Endometrial microvascular endothelial cells (primary cell): ENCODE measurements around the gene HNMT. TPM values are rescaled to one million over a fixed set of nuclear protein-coding genes. Genes with fewer than 3 reads are reported as not detected.
"Not testable (repeated sequence)": the region's sequence is repeated elsewhere in the genome, so short reads cannot be mapped to it uniquely, and the experiment has no call there.

ENCODE experiments used
- in situ Hi-C: cut with HindIII; loops from 2 replicates; pipeline ENCODE4 v1.10.0; 2017; ENCODE audit warnings: low sequenced_read_pairs, low pct_unique_long_range_greater_than_20kb; ENCODE audit errors: inconsistent ontology term
- total RNA-seq: library from RNA; depleted of rRNA; stranded (reverse); fragments of >200 nt; gene quantifications from one replicate; pipeline ENCODE4 v1.2.3, GENCODE V29; 2015; ENCODE audit errors: inconsistent ontology term

Gene HNMT
- 4.6 TPM for total RNA-seq

DNA sequence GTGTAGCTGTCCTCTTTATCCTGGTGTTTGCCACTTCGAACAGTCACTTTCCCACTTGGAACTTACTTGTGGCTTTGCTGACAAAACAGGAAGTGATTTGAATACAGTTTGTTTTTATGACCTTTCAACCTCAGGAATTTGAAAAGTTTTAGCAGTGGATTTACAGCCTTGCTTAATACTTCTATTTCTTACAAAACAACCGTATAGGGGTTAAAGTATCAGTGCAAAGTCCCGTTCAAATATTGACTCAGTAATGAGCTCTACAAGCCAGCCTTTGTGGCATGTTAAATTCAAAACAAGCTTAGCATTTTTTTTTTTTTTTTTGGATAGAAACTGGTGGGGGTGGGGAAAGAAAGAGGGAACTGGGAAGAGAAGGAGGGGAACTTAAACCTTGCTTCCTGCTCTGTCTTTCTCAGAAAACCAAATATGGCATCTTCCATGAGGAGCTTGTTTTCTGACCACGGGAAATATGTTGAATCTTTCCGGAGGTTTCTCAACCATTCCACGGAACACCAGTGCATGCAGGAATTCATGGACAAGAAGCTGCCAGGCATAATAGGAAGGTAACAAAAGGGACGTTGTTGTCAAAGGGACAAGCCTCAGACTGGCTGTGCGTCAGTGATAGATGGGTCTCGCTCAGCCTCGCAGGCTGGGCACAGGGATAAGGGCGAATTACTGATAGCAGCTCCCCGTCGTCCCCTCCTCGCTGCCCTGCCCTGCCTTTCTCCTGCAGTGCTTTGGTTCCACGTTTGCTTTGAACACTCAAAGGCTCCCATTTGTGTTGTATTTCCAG is at the start of gene HNMT:
TSS of gene HNMT (plus strand) at position 408 of the 793 bp plus-strand sequence. CDS start at position 427, 19 bp downstream.
- in situ Hi-C loops, result no loop called here

DNA sequence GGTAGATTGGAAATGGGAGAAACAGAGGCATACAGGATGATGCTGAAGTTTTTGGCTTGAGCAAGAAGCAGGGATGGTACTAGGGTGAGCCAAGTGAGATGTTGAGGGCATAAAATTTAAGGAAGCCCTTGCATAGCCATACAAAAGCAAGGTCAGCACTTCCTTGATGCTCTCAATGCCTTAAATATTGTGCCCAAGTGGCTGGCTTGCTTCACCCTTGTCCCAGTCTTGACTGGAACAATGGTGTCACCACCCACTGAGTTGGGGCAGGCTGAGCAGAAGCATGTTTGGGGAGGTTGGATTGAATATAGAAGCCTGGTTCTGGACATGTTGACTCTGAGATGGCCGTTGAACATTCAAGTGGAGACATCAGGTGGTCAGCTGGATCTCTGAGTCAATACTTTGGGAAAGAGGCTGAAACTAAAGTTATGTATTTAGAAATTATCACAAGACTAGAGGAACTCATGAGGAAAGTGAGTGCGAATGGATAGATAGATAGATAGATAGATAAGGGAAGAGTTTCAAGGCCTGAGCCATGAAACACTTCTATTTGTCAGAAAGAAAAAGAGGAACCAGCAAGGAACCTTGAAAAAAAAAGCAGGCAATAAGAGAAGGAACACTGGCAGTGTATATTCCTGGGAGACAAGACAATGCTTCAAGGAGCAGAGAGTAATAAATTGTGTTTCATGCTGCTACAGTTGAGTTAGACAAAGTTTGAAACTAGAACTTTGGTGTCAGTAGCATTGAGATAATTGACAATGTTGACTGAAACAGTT is 43.0 kb upstream of the HNMT start:
- in situ Hi-C loops, result no loop called here

DNA sequence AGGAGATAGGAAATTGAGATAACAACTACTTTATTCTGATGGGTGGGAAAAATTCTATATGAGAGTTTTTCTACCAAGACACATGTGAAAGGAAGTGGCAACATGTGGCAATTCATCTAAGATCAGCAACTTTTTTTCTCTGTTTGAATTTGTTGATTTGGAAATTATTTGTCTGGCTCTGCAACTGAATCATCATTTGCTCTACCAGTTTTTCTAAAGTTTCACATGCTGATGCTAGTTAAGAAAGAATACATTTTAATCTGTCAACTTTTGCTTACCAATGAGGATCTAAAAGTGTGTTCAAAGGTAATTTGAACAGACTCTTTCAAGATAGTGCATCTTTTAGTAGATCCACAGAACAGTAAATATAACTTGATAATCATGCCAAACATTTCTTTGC is 42.1 kb upstream of the HNMT start:
- in situ Hi-C loops, result not testable (repeated sequence)

DNA sequence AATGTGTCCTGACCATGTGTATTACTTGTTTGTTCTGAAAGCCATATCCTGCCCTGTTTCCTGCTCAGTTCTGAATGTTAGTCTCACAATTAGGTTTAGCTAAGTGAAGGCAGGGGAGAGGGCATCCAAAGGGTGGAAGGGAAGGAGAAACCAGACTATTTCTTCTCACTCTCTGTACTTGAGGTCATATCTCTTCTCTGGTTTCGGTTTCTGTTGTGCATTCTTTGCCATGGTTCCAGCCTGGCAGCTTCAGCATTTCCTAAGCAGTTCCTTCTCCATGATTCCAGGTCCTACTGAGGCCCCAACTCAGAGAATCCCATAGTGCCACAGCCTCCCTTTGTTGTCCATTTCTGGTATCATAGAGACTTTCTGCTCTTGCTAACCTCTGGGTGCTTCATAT is 40.3 kb upstream of the HNMT start:
- in situ Hi-C loops, result no loop called here

DNA sequence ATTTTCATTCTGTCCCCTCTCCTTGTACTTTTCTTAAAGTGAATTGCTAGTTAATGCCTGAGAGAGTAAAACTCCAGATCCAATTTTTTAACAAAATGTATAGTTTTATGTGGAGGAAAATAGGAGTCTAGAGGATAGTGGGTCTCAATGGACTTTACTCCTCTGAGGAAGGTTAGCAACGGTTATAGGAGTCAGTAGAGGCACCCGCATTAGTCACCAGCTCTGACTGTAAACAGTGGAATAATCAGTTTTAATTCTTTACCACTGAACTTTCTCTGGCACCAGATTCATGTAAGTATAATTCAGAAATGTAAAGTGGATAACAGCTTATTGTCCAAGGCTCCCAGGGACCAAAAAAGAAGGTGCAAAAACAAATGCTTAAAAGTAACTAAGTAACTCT is 38.7 kb upstream of the HNMT start:
- in situ Hi-C loops, result no loop called here

DNA sequence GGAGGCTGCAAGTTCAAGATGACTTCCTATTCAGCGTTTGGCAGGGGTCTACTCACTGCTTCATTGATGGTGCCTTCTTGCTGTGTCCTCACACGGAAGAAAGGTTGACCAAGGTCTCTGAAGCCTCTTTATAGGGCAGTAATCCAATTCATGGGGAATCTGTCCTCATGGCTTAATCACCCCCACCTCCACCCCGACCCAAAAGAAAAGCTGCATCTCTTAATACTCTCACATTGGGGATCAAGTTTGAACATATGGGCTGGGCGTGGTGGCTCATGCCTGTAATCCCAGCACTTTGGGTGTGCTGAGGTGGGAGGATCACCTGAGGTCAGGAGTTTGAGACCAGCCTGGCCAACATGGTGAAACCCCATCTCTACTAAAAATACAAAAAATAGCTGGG is 36.4 kb upstream of the HNMT start:
- in situ Hi-C loops, result no loop called here

DNA sequence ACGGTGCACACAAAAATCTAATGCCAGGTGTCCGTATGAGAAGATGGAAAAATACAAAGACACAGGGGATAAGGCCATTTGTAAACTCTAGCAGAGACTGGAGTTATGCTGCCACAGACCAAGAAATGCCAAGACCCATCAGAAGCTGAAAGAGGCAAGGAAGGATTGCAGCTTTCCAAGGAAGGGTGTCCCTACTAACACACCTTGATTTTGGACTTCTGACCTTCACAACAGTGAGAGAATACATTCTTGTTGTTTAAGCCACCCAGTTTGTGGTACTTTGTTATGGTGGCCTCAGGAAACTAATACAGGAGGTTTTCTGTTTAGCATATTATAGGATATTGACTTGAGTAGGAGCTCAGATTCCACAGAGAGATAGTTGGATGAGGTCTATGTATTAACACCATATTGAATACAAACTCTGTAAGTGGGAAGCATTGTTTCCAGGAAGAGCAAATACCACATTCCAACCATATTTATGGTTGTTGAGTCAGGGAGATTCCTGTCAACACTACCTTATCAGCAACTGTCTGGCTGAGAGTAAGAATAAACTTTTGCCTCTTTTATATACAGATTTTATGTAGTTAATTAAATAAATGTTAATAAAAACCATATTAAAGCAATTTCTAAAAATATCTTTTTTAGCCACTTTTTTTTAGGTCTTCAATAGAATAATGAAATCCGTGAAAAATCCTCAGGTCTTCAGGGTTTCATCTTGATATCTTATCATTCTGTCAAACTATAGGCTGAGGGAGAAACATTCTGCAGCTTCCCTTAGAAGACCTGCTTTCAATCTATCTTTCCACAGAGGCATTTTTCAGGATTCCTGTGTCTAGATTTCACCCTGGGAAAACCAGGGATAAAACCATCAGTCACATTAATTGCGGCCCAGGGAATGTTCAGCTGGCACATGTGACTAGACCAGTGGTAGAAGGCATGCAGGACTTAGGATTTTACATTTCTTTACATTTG is 35.4 kb upstream of the HNMT start:
- in situ Hi-C loops, result no loop called here

DNA sequence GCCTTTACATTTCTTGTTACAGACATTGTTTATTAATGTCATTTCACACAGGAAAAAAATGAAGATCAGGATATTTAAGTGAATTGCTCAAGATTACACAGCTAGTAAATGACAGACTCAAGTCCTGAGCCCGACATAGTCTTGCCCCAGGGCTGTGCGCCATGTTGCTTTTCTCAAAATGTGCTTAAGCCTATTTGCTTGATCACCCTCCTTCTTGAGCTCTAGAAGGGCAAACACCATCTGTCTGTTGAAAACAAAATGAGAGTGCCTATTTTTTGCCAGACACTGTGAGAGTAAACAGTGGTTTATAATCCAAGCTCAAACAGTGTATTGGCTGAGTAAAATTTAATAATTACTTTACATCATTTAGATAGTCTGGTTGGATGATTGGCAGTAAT is 34.8 kb upstream of the HNMT start:
- in situ Hi-C loops, result no loop called here

DNA sequence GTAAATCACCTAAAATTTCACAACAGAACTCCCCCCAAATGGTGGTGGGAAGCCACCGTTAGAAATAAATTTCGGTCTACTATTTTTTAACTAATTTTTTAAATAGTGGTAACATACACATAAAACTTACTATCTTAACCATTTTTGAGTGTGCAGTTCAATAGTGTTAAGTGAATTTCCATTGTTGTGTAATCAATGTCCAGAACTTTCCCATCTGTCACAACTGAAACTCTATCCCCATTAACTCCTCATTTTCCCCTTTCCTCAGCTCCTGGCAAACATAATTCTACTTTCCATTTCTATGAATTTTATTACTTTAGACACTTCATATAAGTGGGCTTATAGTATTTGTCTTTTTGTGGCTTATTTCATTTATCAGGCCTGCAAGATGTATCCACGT is 34.1 kb upstream of the HNMT start:
- in situ Hi-C loops, result no loop called here

DNA sequence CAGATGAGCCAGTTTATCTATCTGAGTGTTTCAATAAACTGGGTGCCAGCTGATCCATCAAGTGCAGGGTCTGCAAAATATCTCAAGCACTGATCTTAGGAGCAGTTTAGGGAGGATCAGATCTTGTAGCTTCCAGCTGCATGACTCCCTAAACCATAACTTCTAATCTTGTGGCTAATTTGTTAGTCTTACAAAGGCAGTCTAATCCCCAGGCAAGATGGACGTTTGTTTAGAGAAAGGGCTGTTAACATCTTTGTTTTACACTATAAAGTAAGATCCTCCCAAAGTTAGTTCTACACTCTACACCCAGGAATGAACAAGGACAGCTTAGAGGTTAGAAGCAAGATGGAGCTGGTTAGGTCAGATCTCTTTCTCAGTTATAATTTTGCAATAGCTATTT is 28.7 kb upstream of the HNMT start:
- in situ Hi-C loops, result no loop called here

DNA sequence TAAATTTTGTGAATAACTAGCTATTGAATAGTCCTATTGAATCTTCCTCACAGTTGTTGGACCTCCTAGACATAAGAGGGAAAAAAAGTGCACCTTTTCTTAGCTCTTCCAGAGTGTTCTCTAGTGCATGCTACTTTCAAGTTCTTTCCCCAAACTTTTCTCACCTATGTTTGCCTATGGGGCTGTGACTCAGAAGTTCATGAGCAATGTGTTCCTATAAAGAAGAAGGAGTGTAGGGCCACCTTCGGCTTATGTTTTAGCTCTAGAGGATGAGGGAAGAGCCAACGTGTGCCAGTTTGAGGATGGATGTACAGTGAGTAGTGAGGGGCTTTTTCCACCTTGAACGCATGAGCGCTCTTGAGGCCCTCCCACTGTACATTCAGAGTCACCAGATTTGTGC is 27.0 kb upstream of the HNMT start:
- in situ Hi-C loops, result no loop called here

DNA sequence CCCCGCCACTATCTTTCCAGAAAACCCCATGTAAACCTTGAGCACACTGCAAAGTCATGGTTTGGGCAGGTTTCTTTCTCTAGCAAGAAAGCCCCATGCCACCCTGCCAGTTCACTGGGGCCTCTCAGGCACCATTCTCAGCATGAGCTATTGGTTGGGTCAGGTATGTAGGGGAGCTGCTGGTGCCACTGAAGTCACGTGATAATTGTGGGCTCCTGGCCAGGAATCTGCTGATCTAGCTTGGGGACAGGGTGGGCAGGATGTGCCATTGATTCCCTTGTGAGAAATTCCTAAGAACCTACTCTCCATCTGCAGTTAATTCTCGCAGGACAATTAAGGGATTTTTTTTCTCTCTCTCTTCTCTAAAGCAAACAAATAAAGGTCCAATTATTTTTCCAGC is 26.5 kb upstream of the HNMT start:
- in situ Hi-C loops, result no loop called here

DNA sequence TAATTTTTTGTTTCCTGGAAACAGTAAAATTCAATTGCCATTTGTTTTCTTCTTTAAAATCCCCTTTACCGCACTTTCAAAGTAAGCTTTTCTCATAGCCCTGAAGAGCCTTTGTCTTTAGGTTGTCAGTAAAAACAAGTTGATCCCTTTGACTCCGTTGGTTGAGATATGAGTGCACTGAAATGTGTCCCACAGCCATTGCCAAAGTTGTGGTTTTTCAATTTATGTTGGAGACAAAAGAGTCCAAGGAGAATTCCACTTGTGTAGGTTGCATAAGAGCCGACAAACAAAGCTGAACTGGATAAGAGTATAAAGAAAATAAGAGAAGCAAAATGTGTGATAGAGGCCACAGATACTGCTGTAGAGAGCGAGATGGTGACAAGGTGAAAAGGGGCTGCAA is 26.1 kb upstream of the HNMT start:
- in situ Hi-C loops, result no loop called here

DNA sequence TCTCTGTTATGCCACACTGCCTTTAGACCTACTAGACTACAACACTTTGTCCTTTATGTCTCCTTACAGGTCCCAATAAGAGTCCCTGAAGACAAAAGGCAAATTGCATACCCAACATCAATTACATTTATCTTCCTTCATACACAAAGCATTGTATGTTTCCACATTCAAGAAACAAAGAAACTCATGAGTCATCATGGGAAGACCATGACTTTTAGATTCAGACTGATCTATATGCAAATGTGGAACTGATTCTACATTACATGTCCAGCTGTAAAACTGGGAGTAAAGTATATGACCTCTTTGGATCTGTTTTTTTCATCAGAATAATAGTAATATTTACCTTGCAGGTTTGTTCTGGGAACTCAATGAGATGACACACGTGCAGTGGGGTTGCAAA is 25.2 kb upstream of the HNMT start:
- in situ Hi-C loops, result no loop called here

DNA sequence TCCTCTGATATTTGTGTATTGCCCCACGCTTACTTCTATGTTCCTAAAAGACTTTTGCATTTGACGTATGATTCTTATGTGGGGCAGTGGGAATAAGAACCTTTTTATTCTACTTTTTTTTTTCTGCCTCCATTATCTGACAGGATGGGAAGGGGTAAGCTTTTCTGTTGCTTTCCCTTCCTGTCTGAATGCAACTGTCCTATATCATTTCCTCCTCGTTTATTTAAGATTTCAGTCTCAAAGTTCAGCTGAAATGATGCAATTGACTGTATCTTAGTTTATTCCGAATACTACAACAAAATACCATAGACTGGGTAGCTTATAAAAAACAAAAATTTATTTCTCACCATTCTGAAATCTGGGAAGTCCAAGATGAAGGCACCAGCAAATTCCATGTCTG is 24.1 kb upstream of the HNMT start:
- in situ Hi-C loops, result no loop called here

DNA sequence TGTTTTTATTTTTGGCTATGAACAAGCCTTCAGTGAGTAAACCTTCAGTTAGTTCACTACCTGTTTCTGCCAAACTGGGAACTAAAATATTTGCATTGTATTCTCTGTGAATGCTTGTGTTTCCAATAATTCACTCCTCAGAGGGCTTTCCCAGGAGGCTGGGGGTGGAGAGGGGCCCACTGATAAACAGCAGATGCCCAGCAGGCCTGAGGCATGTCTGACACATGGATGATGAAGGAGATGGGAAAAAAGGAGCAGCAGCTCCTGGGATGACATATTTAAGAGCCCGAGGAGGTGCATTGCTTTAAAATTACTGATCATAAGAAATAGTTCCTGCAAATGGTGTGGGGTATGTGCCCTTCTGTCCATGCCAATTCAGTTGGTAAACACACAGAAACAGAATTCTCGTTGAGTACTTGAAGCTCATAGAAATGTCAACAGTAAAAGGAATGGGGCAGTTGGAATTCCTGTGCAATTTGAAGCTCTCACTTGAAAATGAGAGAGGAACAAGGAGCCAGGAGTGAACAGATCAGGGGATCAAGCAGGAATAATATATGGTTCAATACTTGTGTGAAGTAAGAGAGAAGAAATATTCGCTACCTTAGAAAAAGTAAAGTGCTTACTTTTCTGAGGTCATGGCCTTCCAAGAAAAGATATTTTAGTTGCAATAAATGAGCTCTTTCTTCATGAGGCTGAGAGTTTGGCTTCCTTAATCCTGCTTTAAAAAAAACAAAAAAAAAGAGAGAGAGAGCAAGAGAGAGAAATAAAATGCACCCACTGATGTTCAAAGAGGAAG is 22.0 kb upstream of the HNMT start:
- in situ Hi-C loops, result no loop called here

DNA sequence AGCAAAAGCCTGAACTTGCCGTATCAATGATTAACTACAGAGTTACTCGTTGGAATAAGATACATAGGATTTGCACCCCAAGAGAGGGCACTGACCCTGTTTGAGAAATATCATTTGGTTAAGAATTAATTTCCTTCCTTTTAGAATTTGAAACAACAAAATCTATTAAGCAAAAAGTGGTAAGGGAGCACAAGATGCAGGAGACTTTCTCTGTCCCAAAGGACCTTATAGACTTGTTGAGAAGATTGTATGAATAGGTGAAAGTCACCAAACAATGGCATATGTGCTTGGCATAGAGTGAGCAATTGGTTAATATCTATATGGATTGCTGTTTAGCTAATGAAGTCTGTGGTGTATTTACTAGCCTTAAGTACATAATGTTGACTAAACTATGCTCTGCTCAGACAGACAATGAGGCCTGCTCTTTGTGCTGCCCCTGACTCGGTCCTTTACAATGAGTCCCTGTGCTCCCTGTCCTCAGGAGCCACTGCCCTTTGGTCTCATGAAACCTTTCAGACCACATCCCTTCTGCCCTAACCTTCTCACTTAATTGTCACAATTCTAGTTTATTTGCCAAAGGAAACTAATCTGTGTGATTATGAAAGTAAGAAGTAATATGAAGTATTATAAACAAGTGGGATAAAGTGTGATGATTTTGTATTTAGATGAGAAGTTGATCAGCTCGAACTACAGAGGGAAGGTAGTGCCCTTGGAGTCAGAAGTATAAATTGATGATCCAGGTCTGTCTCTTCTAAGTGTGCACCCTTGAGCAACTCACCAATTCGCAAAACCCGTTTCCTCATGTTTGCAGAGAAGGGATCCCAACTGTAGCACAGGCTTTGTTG is 21.2 kb upstream of the HNMT start:
- in situ Hi-C loops, result no loop called here
